Heart right ventricle (tissue), 16 donors: Measurements from ENCODE around the gene TIMM23. TPM values are rescaled to one million over a fixed set of nuclear protein-coding genes. Genes with fewer than 3 reads are reported as not detected.

Experiments
- ATAC-seq, 8 donors: fragments of 200-7000 bp; cut with Tn5 transposase; one replicate each; pipeline ENCODE4 v1.9.1; 2020; ENCODE audit warnings: mild to moderate bottlenecking in 8 of 8, moderate library complexity in 8 of 8, moderate number of reproducible peaks in 1 of 8
- DNase-seq, 2 donors: peaks; one replicate each; pipeline ENCODE4 v3.0.0-alpha.2; 2020
- H3K27ac ChIP-seq, 10 donors: fragments of 200-600 bp; sonication (generic) in 2 of 10; one replicate each; pipeline versions ENCODE4 v1.5.0 to v1.8.0; 2020 to 2022; ENCODE audit warnings: mild to moderate bottlenecking in 3 of 10
- H3K27me3 ChIP-seq, 7 donors: fragments of 200-600 bp; one replicate each; pipeline ENCODE4 v1.8.0; 2021 to 2022; ENCODE audit warnings: mild to moderate bottlenecking in 2 of 7
- H3K36me3 ChIP-seq, 9 donors: fragments of 200-600 bp; sonication (generic) in 1 of 9; one replicate each; pipeline versions ENCODE4 v1.5.0 to v1.8.0; 2020 to 2022; ENCODE audit warnings: mild to moderate bottlenecking in 2 of 9
- H3K4me1 ChIP-seq, 9 donors: fragments of 200-600 bp; sonication (generic) in 1 of 9; one replicate each; pipeline versions ENCODE4 v1.5.0 to v1.8.0; 2020 to 2022; ENCODE audit warnings: mild to moderate bottlenecking in 4 of 9
- H3K4me3 ChIP-seq, 10 donors: fragments of 200-600 bp; sonication (generic) in 2 of 10; one replicate each; pipeline versions ENCODE4 v1.5.0 to v1.8.0; 2020 to 2022; ENCODE audit warnings: mild to moderate bottlenecking in 7 of 10, moderate library complexity in 2 of 10
- H3K9me3 ChIP-seq, 11 donors: fragments of 200-600 bp in 10 of 11; sonication (generic) in 2 of 11; one replicate each; pipeline versions ENCODE4 v1.5.0 to v1.8.0; 2013 to 2022; ENCODE audit warnings: mild to moderate bottlenecking in 2 of 11, control low read depth in 1 of 11, moderate library complexity in 1 of 11
- CTCF ChIP-seq, 9 donors: fragments of 200-600 bp; sonication (generic) in 2 of 9; IDR thresholded peaks; one replicate each; pipeline versions ENCODE4 v1.5.0 to v1.8.0; 2021 to 2022; ENCODE audit warnings: antibody characterized with exemption in 9 of 9, mild to moderate bottlenecking in 5 of 9, moderate library complexity in 1 of 9
- WGBS, 2 donors: extraction: QIAGEN DNeasy Blood & Tissue Kit; methylation state at CpG; one replicate each; pipeline ENCODE4 v1.1.7; 2013; ENCODE audit warnings: inconsistent platforms in 1 of 2; 5-methylcytosine and 5-hydroxymethylcytosine counted together
- intact Hi-C, 10 donors: fragments of 100-400 bp; cut with DNase I; formaldehyde crosslinking; loops; one replicate each; pipeline versions ENCODE4 v1.11.1 to v1.14.2; 2022
- polyA plus RNA-seq, 2 donors: library from polyadenylated mRNA; stranded (reverse); fragments of 200-250 nt; gene quantifications; one replicate each; pipeline ENCODE4 v1.2.3, GENCODE V29; 2013
- total RNA-seq, 10 donors: library from RNA; stranded (reverse); fragmentation: NEBNext Ultra II Directional in 3 of 10; extraction: Animal tissue kit (Norgen Biotek cat#: 25700) in 3 of 10; gene quantifications; one replicate each; pipeline versions ENCODE4 v1.2.1 to v1.2.4, GENCODE V29; 2021 to 2023
- donor health status: Arrhythmogenic right ventricular cardiomyopathy.
- donor health status: ischemic (EF 13 %, LVEDD 7.1; RV severe dilation, severe dysfunction).
- donor health status: healthy with polysubstance abuse.
- donor health status: DM: no; HTN: yes; CAD: no.
- donor health status: DM: no; HTN: no; CAD: no.
- donor health status: ischemic (EF 25% LVEDD 6.9; RV normal size, moderate dysfunction).
- donor health status: ischemic (EF 25% LVEDD 5.7; RV mildly dilated, moderate dysfunction).
- donor health status: healthy.
- donor health status: DM: yes; HTN: yes; CAD: no.
- donor health status: Ischemic cardiomyopathy.
- donor health status: ischemic (EF 35%, LVEDD 5.7; RV mildly dilated, moderate dysfunction).
- donor health status: nonischemic (EF 11% LVEDD 7.7; RV severe dilation, severe dysfunction).
- donor health status: DM: yes; HTN: yes; CAD: no.
- donor health status: PGD.
- donor health status: ischemic (EF 29% LVEDD 5.4; RV normal size, mild dysfunction).
- donor health status: nonischemic (EF 23%, LVEDD 6.1; RV moderate dilation, normal function).

Gene TIMM23
- total and polyA plus RNA-seq, 12 donors: 73.5 to 113 (median 84.2) TPM

DNA sequence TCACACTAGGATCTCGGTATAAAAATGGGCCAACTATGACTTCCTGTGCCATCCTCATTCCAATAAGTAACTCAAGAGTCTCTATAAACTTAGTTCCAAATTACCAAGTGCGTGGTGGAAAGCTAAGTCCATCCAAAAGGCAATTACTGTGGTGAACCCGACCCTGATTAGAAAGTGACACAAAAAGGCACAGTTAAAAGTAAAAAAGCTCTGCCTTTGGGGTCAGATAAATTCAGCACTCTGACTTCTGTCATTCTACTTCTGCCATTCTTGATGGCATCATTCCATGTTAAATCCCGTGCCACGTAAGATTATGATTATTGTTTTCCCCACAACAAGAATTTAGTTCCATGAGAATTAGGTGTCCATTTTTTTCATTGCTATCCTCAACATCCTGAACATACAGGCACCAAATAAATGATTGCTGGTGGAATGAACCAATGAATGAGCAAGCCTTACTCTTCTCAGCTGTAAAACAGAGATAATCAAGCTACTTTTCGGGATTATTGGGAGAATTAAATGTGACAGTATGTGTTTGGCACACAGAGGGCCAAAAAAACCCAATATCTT lies 57.3 kb downstream of the TIMM23 start:
- H3K4me1 ChIP-seq: peaks cover 21 to 64% (median 56%) of the 10 kb centered on the region in 9 donors
- intact Hi-C loops: loop anchor here in 2 of 10 donors (10.0 kb wide), 1 partner anchor 55 kb away; the partner anchor contains the start of gene TIMM23 (in 2 of the 2)

GRCh38 chr10:46030091-46030937 lies 58.0 kb downstream of the TIMM23 start, which contains the start of gene NCOA4:
Gene NCOA4, minus strand, starts transcription at chr10:46030623. Its CDS starts 13,943 bp downstream, at chr10:46016680.
- intact Hi-C loops: no loop called here
- peaks cover 15 to 56% (median 49%) of the 10 kb centered on the region in 9 donors for H3K4me1 ChIP-seq
- DNase-seq (peak; percentile 98 to 99), ATAC-seq (peak; percentile 98 to 99 (median 98))
- peaks cover 0 to 11% (median 0%) of the 10 kb centered on the region in 9 donors for H3K36me3 ChIP-seq
- H3K9me3 ChIP-seq: no peaks in the 10 kb centered on the region
- WGBS, 2 donors: 1 to 2% methylated on average over 53 to 59 of the region's 59 CpGs
- peak within 1 kb of the TSS; percentile 71 to 97 (median 86) for H3K4me3 ChIP-seq
- H3K27ac ChIP-seq: peak within 1 kb of the TSS; percentile 84 to 98 (median 96)
- no peaks in the 10 kb centered on the region for H3K27me3 ChIP-seq
- TF ChIP-seq CTCF (IDR thresholded peaks at IDR 0.05): peak; percentile 43 to 84 (median 76)

More for the DNA sequence above, 57.3 kb downstream of the TIMM23 start:
- DNase-seq: no peak
- Histone ChIP-seq H3K9me3 (no peaks in the 10 kb centered on the region), H3K4me3 (peak overlapping the region; percentile 71 to 97 (median 86)), H3K27me3 (no peaks in the 10 kb centered on the region), H3K36me3 (peaks cover 0 to 11% (median 0%) of the 10 kb centered on the region in 9 donors), H3K27ac (peak overlapping the region; percentile 84 to 98 (median 96))
- ATAC-seq: no peak
- TF ChIP-seq CTCF (IDR thresholded peaks at IDR 0.05): no peak
- 8 to 9% methylated on average over 6 of the region's 6 CpGs for WGBS, 2 donors

- H3K27ac ChIP-seq: no peak overlapping the region
- peaks cover 0 to 5% (median 0%) of the 10 kb centered on the region in 7 donors for H3K27me3 ChIP-seq
Observed at GRCh38 chr10:46031648-46032532, 59.6 kb downstream of the TIMM23 start.

More at GRCh38 chr10:46031648-46032532, 59.6 kb downstream of the TIMM23 start:
- no peak overlapping the region for H3K4me3 ChIP-seq
- H3K36me3 ChIP-seq: peaks cover 0 to 11% (median 0%) of the 10 kb centered on the region in 9 donors
- no peak for TF ChIP-seq CTCF (IDR thresholded peaks at IDR 0.05)
- H3K9me3 ChIP-seq: no peaks in the 10 kb centered on the region
- no peak for DNase-seq
- H3K4me1 ChIP-seq: peaks cover 14 to 40% (median 34%) of the 10 kb centered on the region in 9 donors
- WGBS, 2 donors: 77 to 79% methylated on average over 6 of the region's 6 CpGs
- intact Hi-C loops: no loop called here
- no peak for ATAC-seq
